HEK293 (cell line): ENCODE data around the gene MOK.

Experiments
- CTCF ChIA-PET: fragments of 350-600 bp; formaldehyde crosslinking; extraction: SDS; loops from one replicate; lab custom pipeline; 2021; ENCODE audit warnings: antibody characterized with exemption; lab: Yijun Ruan, JAX
- POLR2A ChIA-PET: fragments of 300-600 bp; formaldehyde crosslinking; extraction: SDS; loops from one replicate; lab custom pipeline; 2020; ENCODE audit warnings: antibody characterized with exemption, inconsistent platforms; lab: Yijun Ruan, JAX
- H3K27ac ChIP-seq: fragments of 200-500 bp; sonication (Bioruptor generic); 2 replicates; pipeline ENCODE4 v1.5.1; 2014; ENCODE audit warnings: low read depth, low read length, control low read depth, inconsistent platforms; ENCODE audit errors: extremely low read depth
- H3K36me3 ChIP-seq, 2 experiments: fragments of 200-500 bp in 1 of 2; sonication (Bioruptor generic) in 1 of 2; 1 replicate in 1 of 2; 2 replicates in 1 of 2; pipeline ENCODE4 v1.5.1; 2014 to 2017; ENCODE audit warnings: inconsistent platforms in 2 of 2, low read length in 2 of 2; ENCODE audit not compliant: control insufficient read depth in 2 of 2, insufficient read depth in 1 of 2
- H3K4me1 ChIP-seq: fragments of 200-500 bp; sonication (Bioruptor generic); 2 replicates; pipeline ENCODE4 v1.5.1; 2014; ENCODE audit warnings: mild to moderate bottlenecking, low read length, inconsistent platforms; ENCODE audit not compliant: control insufficient read depth, insufficient read depth
- H3K4me3 ChIP-seq: 2 replicates; pipeline ENCODE4 v1.5.1; 2011; ENCODE audit warnings: low read depth, mild to moderate bottlenecking, control low read depth, low read length, moderate library complexity
- H3K9me3 ChIP-seq: fragments of 200-500 bp; sonication (Bioruptor generic); 2 replicates; pipeline ENCODE4 v1.5.1; 2014; ENCODE audit warnings: low read depth, low read length, inconsistent platforms; ENCODE audit not compliant: control insufficient read depth, insufficient read depth
- BCL11A ChIP-seq: fragments of 450-650 bp; formaldehyde crosslinking; IDR thresholded peaks from 2 replicates; pipeline ENCODE4 v1.5.1; 2016; ENCODE audit warnings: low read depth, missing biosample characterization, missing genetic modification characterization
- HOXC10 ChIP-seq: sonication (generic); formaldehyde crosslinking; IDR thresholded peaks from 2 replicates; pipeline ENCODE4 v1.8.1; 2023; ENCODE audit warnings: mild to moderate bottlenecking, missing genetic modification reagents
- MEIS1 ChIP-seq: sonication (generic); formaldehyde crosslinking; IDR thresholded peaks from 2 replicates; pipeline ENCODE4 v1.8.1; 2022; ENCODE audit warnings: missing genetic modification reagents, mild to moderate bottlenecking, borderline replicate concordance
- OVOL3 ChIP-seq: fragments of 450-650 bp; formaldehyde crosslinking; IDR thresholded peaks from 2 replicates; pipeline ENCODE4 v1.5.1; 2016; ENCODE audit warnings: missing biosample characterization, missing genetic modification characterization
- SP2 ChIP-seq: fragments of 450-650 bp; formaldehyde crosslinking; IDR thresholded peaks from 2 replicates; pipeline ENCODE4 v1.5.1; 2016; ENCODE audit warnings: missing biosample characterization, missing genetic modification characterization
- ZBTB48 ChIP-seq: fragments of 450-650 bp; formaldehyde crosslinking; IDR thresholded peaks from 2 replicates; pipeline ENCODE4 v1.5.1; 2016; ENCODE audit warnings: missing biosample characterization, missing genetic modification characterization
- ZEB2 ChIP-seq: fragments of 450-650 bp; formaldehyde crosslinking; IDR thresholded peaks from 2 replicates; pipeline ENCODE4 v1.5.1; 2016; ENCODE audit warnings: missing biosample characterization, missing genetic modification characterization
- ZNF114 ChIP-seq: fragments of 450-650 bp; formaldehyde crosslinking; IDR thresholded peaks from 2 replicates; pipeline ENCODE4 v1.5.0; 2017; ENCODE audit warnings: missing biosample characterization, missing genetic modification characterization
- ZNF133 ChIP-seq: fragments of 450-650 bp; formaldehyde crosslinking; IDR thresholded peaks from 2 replicates; pipeline ENCODE4 v1.5.1; 2016; ENCODE audit warnings: missing biosample characterization, missing genetic modification characterization
- ZNF23 ChIP-seq: fragments of 450-650 bp; formaldehyde crosslinking; IDR thresholded peaks from 2 replicates; pipeline ENCODE4 v1.5.1; 2016; ENCODE audit warnings: missing biosample characterization, missing genetic modification characterization, borderline replicate concordance
- ZNF248 ChIP-seq: fragments of 450-650 bp; formaldehyde crosslinking; IDR thresholded peaks from 2 replicates; pipeline ENCODE4 v1.5.1; 2017; ENCODE audit warnings: missing biosample characterization, missing genetic modification characterization
- ZNF302 ChIP-seq: fragments of 450-650 bp; formaldehyde crosslinking; IDR thresholded peaks from 2 replicates; pipeline ENCODE4 v1.5.1; 2016; ENCODE audit warnings: missing biosample characterization, missing genetic modification characterization, low read depth
- ZNF341 ChIP-seq: fragments of 450-650 bp; formaldehyde crosslinking; IDR thresholded peaks from 2 replicates; pipeline ENCODE4; 2016; ENCODE audit warnings: low read depth, missing biosample characterization, missing genetic modification characterization
- ZNF366 ChIP-seq: fragments of 450-650 bp; formaldehyde crosslinking; conservative IDR thresholded peaks from 2 replicates; pipeline ENCODE4 v1.5.1; 2016; ENCODE audit warnings: missing biosample characterization, missing genetic modification characterization
- ZNF416 ChIP-seq: fragments of 450-650 bp; formaldehyde crosslinking; IDR thresholded peaks from 2 replicates; pipeline ENCODE4 v1.5.1; 2016; ENCODE audit warnings: missing biosample characterization, missing genetic modification characterization
- ZNF544 ChIP-seq: fragments of 450-650 bp; formaldehyde crosslinking; IDR thresholded peaks from 2 replicates; pipeline ENCODE4 v1.5.0; 2017; ENCODE audit warnings: missing biosample characterization, missing genetic modification characterization
- ZNF610 ChIP-seq: fragments of 450-650 bp; formaldehyde crosslinking; IDR thresholded peaks from 2 replicates; pipeline ENCODE4 v1.5.1; 2016; ENCODE audit warnings: missing biosample characterization, missing genetic modification characterization, borderline replicate concordance
- ZNF624 ChIP-seq: fragments of 450-650 bp; formaldehyde crosslinking; IDR thresholded peaks from 2 replicates; pipeline ENCODE4 v1.5.1; 2017; ENCODE audit warnings: missing biosample characterization, missing genetic modification characterization
- TF ChIP-seq, protein P1 (sequence below): fragments of 450-650 bp; formaldehyde crosslinking; IDR thresholded peaks from 2 replicates; pipeline ENCODE4 v1.5.1; 2016; ENCODE audit warnings: missing biosample characterization, missing genetic modification characterization
- TF ChIP-seq, protein P2 (sequence below): fragments of 450-650 bp; formaldehyde crosslinking; IDR thresholded peaks from 2 replicates; pipeline ENCODE4 v1.5.1; 2017; ENCODE audit warnings: missing biosample characterization, missing genetic modification characterization
- TF ChIP-seq, protein P3 (sequence below): fragments of 450-650 bp; formaldehyde crosslinking; IDR thresholded peaks from 2 replicates; pipeline ENCODE4 v1.5.1; 2016; ENCODE audit warnings: missing biosample characterization, missing genetic modification characterization
- TF ChIP-seq, protein P4 (sequence below): fragments of 450-650 bp; formaldehyde crosslinking; IDR thresholded peaks from 2 replicates; pipeline ENCODE4 v1.5.1; 2016; ENCODE audit warnings: missing biosample characterization, missing genetic modification characterization
- TF ChIP-seq, protein P5 (sequence below): fragments of 450-650 bp; formaldehyde crosslinking; IDR thresholded peaks from 2 replicates; pipeline ENCODE4 v1.5.1; 2017; ENCODE audit warnings: missing biosample characterization, missing genetic modification characterization

Gene MOK

DNA sequence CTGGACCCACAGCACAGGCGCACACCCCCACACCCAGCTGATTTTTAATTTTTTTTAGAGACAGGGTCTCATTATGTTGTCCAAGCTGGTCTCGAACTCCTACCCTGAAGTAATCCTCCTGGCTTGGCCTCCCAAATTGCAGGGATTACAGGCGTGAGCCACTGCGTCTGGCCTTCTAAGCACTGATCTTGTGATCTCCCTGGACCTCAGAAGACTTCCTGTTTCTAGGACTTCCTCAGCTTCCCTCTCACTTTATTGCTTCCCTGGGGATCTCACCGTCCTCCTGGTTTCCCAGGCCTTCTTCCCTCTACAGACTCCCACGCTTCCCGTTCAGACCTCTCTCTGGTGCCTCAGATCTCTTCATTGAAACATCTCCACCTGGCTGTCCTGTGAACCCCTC is 28.4 kb upstream of the MOK start:
- no peaks in the 10 kb centered on the region for H3K4me1 ChIP-seq
- POLR2A ChIA-PET = interaction anchor here (1.4 kb wide), 1 partner anchor 29 kb away, joined by 4 read pairs; the partner anchor contains the start of genes CINP and TECPR2
- H3K27ac ChIP-seq = no peak overlapping the region
- peaks cover 46 to 67% of the 10 kb centered on the region in 2 experiments; a peak in 2 of 3 replicates for H3K36me3 ChIP-seq
- no peaks in the 10 kb centered on the region for H3K9me3 ChIP-seq
- TF ChIP-seq ZNF133 (tag by site-specific recombination) = no peak
- TF ChIP-seq ZNF248 (tag by site-specific recombination) = no peak
- TF ChIP-seq, protein P1, sequence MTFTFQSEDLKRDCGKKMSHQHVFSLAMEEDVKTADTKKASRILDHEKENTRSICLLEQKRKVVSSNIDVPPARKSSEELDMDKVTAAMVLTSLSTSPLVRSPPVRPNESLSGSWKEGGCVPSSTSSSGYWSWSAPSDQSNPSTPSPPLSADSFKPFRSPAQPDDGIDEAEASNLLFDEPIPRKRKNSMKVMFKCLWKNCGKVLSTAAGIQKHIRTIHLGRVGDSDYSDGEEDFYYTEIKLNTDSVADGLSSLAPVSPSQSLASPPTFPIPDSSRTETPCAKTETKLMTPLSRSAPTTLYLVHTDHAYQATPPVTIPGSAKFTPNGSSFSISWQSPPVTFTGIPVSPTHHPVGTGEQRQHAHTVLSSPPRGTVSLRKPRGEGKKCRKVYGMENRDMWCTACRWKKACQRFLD (tag by site-specific recombination) = no peak
- TF ChIP-seq, protein P2, sequence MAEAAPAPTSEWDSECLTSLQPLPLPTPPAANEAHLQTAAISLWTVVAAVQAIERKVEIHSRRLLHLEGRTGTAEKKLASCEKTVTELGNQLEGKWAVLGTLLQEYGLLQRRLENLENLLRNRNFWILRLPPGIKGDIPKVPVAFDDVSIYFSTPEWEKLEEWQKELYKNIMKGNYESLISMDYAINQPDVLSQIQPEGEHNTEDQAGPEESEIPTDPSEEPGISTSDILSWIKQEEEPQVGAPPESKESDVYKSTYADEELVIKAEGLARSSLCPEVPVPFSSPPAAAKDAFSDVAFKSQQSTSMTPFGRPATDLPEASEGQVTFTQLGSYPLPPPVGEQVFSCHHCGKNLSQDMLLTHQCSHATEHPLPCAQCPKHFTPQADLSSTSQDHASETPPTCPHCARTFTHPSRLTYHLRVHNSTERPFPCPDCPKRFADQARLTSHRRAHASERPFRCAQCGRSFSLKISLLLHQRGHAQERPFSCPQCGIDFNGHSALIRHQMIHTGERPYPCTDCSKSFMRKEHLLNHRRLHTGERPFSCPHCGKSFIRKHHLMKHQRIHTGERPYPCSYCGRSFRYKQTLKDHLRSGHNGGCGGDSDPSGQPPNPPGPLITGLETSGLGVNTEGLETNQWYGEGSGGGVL (tag by site-specific recombination) = no peak
- no peak for TF ChIP-seq ZNF366 (tag by site-specific recombination)
- TF ChIP-seq ZEB2 (tag by site-specific recombination) = no peak
- TF ChIP-seq, protein P3, sequence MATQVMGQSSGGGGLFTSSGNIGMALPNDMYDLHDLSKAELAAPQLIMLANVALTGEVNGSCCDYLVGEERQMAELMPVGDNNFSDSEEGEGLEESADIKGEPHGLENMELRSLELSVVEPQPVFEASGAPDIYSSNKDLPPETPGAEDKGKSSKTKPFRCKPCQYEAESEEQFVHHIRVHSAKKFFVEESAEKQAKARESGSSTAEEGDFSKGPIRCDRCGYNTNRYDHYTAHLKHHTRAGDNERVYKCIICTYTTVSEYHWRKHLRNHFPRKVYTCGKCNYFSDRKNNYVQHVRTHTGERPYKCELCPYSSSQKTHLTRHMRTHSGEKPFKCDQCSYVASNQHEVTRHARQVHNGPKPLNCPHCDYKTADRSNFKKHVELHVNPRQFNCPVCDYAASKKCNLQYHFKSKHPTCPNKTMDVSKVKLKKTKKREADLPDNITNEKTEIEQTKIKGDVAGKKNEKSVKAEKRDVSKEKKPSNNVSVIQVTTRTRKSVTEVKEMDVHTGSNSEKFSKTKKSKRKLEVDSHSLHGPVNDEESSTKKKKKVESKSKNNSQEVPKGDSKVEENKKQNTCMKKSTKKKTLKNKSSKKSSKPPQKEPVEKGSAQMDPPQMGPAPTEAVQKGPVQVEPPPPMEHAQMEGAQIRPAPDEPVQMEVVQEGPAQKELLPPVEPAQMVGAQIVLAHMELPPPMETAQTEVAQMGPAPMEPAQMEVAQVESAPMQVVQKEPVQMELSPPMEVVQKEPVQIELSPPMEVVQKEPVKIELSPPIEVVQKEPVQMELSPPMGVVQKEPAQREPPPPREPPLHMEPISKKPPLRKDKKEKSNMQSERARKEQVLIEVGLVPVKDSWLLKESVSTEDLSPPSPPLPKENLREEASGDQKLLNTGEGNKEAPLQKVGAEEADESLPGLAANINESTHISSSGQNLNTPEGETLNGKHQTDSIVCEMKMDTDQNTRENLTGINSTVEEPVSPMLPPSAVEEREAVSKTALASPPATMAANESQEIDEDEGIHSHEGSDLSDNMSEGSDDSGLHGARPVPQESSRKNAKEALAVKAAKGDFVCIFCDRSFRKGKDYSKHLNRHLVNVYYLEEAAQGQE (tag by site-specific recombination) = no peak
- no peak for TF ChIP-seq ZNF23 (tag by site-specific recombination)
- no peak for TF ChIP-seq ZNF302 (tag by site-specific recombination)
- TF ChIP-seq, protein P4, sequence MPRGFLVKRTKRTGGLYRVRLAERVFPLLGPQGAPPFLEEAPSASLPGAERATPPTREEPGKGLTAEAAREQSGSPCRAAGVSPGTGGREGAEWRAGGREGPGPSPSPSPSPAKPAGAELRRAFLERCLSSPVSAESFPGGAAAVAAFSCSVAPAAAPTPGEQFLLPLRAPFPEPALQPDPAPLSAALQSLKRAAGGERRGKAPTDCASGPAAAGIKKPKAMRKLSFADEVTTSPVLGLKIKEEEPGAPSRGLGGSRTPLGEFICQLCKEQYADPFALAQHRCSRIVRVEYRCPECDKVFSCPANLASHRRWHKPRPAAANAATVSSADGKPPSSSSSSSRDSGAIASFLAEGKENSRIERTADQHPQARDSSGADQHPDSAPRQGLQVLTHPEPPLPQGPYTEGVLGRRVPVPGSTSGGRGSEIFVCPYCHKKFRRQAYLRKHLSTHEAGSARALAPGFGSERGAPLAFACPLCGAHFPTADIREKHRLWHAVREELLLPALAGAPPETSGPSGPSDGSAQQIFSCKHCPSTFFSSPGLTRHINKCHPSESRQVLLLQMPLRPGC = no peak
- no peak for TF ChIP-seq HOXC10
- TF ChIP-seq OVOL3 (tag by site-specific recombination) = no peak
- no peak for TF ChIP-seq ZBTB48 (tag by site-specific recombination)
- no peak for TF ChIP-seq ZNF624 (tag by site-specific recombination)
- no peak for TF ChIP-seq ZNF341 (tag by site-specific recombination)
- TF ChIP-seq BCL11A = no peak
- TF ChIP-seq, all 188 proteins: peak for 0
- no peak overlapping the region for H3K4me3 ChIP-seq
- CTCF ChIA-PET = interaction anchor here (0.7 to 1.4 kb wide), 2 partner anchors 8 to 372 kb away, joined by 4 read pairs; no protein-coding TSS in a partner anchor

DNA sequence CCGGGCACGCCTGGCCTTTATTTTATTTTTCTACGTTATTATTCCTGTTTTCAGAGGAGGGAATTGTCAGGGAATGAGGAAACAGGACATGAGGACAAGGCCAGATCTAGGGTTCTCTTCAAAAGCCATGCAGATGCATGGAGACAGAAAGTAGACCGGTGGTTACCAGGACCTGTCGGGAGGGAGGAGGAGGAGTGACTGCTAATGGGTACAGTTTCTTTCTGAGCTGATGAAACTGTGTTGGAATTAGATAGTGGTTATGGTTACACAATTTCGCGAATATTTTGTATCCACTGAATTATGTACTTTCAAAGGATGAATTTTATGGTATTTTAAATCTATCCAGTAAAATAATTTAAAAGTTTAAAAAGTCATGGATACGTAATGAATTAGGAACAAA is 25.8 kb upstream of the MOK start:
- ChIA-PET POLR2A (no interaction called here), CTCF (no interaction called here)
- Histone ChIP-seq H3K4me1 (no peaks in the 10 kb centered on the region), H3K9me3 (no peaks in the 10 kb centered on the region), H3K36me3 (peaks cover 33 to 48% of the 10 kb centered on the region in 2 experiments; a peak in 2 of 3 replicates), H3K27ac (no peak overlapping the region), H3K4me3 (no peak overlapping the region)
- TF ChIP-seq ZNF544 (no peak), MEIS1 (CRISPR knock-in tag) (no peak), SP2 (tag by site-specific recombination) (no peak), ZNF610 (tag by site-specific recombination) (no peak), ZNF366 (tag by site-specific recombination) (no peak), ZNF416 (no peak), ZNF114 (tag by site-specific recombination) (no peak)
- TF ChIP-seq, protein P5, sequence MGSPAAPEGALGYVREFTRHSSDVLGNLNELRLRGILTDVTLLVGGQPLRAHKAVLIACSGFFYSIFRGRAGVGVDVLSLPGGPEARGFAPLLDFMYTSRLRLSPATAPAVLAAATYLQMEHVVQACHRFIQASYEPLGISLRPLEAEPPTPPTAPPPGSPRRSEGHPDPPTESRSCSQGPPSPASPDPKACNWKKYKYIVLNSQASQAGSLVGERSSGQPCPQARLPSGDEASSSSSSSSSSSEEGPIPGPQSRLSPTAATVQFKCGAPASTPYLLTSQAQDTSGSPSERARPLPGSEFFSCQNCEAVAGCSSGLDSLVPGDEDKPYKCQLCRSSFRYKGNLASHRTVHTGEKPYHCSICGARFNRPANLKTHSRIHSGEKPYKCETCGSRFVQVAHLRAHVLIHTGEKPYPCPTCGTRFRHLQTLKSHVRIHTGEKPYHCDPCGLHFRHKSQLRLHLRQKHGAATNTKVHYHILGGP (tag by site-specific recombination) = no peak
- TF ChIP-seq, protein P3 (tag by site-specific recombination) = no peak
